GM12875 (cell line): Measurements from ENCODE around the gene CDS2.
"Not testable (repeated sequence)": the region's sequence is repeated elsewhere in the genome, so short reads cannot be mapped to it uniquely, and the experiment has no call there.

ENCODE experiments used
- H3K4me3 ChIP-seq: one replicate; pipeline ENCODE4 v1.5.1; 2011; ENCODE audit warnings: low read depth, low read length, control low read depth
- TF ChIP-seq, protein P1 (sequence below): IDR thresholded peaks from 2 replicates; pipeline ENCODE4 v1.5.1; 2011; ENCODE audit warnings: low read depth, mild to moderate bottlenecking, control low read depth, inconsistent platforms, low read length, moderate library complexity, borderline replicate concordance; ENCODE audit not compliant: insufficient read depth

Gene CDS2

DNA sequence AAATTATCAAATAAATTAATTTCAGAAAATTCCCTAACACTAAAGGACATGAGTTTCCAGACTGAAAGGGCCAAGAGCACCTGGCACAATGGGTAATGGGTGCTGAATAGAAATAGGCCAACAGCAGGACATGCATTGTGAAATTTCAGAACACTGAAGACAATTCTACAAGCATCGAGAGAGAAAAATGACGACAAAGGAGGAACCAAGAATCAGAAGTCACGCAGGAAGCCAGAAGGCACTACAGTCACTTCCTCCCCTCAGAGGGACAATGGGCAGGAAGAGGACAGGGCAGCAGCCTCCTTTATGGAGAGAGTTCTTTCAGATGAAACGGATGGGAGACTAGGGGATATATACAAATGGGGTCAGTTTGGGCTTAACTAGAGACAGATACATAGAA lies 36.6 kb upstream of the CDS2 start:
- TF ChIP-seq, protein P1, sequence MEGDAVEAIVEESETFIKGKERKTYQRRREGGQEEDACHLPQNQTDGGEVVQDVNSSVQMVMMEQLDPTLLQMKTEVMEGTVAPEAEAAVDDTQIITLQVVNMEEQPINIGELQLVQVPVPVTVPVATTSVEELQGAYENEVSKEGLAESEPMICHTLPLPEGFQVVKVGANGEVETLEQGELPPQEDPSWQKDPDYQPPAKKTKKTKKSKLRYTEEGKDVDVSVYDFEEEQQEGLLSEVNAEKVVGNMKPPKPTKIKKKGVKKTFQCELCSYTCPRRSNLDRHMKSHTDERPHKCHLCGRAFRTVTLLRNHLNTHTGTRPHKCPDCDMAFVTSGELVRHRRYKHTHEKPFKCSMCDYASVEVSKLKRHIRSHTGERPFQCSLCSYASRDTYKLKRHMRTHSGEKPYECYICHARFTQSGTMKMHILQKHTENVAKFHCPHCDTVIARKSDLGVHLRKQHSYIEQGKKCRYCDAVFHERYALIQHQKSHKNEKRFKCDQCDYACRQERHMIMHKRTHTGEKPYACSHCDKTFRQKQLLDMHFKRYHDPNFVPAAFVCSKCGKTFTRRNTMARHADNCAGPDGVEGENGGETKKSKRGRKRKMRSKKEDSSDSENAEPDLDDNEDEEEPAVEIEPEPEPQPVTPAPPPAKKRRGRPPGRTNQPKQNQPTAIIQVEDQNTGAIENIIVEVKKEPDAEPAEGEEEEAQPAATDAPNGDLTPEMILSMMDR = no peak
- no peak overlapping the region for H3K4me3 ChIP-seq

DNA sequence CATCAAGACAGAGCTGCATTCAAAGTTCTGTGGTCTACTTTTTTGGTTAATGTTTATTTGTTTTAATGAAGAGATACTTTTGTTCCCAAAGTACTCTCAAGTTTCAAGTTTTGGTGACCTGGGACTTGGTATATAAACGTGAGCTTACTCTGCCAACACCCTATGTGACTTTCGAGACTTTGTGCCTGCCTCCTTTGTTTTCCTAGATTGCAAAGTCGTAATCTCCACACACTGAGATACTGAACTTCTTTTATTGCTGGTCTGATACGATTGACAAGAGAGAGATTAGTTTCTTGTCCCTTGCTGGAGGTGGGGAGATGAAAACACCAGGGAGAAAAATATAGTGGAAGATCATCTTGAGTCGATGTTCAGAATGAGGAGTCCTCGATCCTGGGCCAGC lies 34.9 kb upstream of the CDS2 start:
- no peak overlapping the region for H3K4me3 ChIP-seq
- TF ChIP-seq, protein P1 = no peak

DNA sequence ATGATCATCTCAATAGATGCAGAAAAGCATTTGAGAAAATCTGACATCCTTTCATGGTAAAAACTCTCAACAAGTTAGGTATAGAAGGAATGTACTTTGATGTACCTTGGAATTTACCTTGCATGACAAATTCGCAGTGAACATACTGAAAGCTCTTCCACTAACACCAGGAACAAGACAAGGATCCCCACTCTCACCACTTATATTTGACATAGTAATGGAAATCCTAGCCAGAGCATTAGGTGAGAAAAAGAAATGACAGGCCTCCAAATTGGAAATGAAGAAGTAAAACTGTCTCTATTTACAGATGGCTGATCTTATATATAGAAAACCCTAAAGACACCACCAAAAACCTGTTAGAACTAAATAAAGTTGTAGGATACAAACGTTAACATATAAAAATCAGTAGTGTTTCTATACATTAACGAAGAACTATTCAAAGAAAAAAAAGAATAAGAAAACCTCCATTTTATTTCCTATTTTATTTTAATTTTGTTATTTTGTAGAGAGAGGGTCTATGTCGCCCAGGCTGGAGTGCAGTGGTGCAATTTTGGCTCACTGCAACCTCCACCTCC lies 34.0 kb upstream of the CDS2 start:
- TF ChIP-seq, protein P1 = no peak
- H3K4me3 ChIP-seq = no peak overlapping the region

DNA sequence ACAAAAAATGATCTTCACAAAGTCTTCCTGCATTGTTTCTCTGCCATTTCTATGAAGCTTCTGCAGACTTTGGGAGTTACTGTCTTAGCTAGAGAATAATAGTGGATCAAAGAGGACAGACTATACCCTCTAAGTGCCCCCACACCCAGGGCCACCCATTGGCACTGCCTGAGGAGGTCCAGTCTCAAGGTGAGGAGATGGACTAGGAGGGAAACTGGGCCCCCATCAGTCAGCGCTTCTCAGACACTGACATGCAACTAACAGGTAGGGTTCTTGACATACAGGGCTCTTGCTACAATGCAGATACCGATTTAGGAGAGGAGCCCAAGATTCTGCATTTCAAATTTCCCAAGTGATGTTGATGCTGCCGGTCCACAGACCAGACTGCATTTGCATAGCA lies 31.4 kb upstream of the CDS2 start:
- no peak overlapping the region for H3K4me3 ChIP-seq
- TF ChIP-seq, protein P1 = no peak

DNA sequence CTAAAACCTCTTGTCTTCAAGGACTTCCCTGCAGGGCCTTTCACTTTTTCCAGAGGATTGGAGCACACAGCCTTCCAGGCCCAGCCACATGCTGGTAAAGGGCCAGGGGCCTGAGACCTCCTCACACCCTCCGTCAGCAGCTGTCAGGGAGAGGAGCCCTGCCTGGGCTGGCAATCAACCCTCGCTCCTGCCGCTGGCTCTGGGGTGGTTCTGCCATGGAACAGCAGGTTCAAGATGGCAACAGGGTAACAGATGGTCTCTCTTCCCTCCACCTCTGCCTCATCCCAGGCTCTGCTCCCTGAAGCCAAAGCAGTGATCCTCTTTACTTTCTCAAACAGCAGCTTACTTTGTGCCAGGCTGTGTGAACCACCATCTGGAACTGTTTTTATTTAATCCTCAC lies 30.9 kb upstream of the CDS2 start:
- TF ChIP-seq, protein P1 = no peak

DNA sequence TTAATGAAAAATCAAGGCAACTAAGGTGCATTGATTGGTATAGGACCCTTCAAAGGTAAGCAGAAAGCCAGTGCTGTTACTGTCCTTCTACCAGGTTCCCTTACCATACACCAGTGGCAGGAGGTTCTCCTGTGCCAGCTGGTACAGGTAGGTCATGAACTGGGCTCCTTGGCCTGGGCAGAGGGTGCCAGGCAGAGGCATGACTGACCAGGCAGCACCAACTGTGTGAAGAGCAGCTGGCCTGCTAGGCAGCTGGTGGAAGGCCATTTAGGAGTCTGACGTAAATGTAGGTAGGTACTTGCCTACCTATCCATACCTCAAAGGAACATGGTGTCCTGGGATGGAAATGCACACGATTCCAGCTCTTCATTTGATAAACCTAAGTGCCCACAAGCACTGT lies 30.3 kb upstream of the CDS2 start:
- H3K4me3 ChIP-seq = no peak overlapping the region
- TF ChIP-seq, protein P1 = no peak

More for the DNA sequence above, 30.9 kb upstream of the CDS2 start:
- no peak overlapping the region for H3K4me3 ChIP-seq

DNA sequence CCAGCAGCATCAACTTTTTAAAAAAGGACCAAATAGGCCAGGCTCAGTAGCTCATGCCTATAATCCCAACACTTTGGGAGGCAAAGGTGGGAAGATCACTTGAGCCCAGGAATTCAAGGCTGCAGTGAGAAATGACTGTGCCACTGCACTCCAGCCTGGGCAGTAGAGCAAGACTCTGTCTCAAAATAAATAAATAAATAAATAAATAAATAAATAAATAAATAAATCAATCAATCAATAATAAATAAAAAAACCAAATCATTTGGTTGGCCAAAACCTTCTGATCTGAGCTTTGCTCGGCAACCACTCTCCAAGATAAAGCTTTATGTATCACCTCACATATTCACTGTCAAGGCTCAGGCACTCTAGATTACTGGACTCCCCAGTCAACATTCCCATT lies 27.8 kb upstream of the CDS2 start:
- H3K4me3 ChIP-seq = not testable (repeated sequence)

DNA sequence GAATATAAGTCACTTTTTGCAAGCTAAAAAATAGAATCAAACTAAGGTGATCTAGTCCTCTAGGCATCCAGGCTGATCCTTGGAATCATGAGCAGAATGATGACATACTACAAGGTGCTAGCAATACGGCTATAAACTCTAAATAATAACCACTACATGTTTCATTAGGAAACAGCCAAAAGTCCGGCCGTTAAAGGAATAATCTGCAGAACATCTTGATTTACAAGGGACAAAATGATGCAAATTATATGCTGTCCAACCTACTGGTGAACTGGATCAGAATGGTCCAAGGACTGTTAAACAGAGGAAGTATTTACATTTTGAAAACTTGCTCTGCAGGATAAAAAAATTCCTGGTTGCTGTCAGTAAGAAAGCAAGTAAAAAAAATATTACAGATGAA lies 26.9 kb upstream of the CDS2 start:
- not testable (repeated sequence) for H3K4me3 ChIP-seq
